ENCODE measurements around the gene ZNF529. TPM values are rescaled to one million over a fixed set of nuclear protein-coding genes. Genes with fewer than 3 reads are reported as not detected.
A peak's percentile ranks its signal among the peaks of the same experiment; 100 is the strongest.

The ZNF529 gene
- total and polyA plus RNA-seq, 4 donors = 1.4 to 9.5 (median 3.0) TPM

DNA sequence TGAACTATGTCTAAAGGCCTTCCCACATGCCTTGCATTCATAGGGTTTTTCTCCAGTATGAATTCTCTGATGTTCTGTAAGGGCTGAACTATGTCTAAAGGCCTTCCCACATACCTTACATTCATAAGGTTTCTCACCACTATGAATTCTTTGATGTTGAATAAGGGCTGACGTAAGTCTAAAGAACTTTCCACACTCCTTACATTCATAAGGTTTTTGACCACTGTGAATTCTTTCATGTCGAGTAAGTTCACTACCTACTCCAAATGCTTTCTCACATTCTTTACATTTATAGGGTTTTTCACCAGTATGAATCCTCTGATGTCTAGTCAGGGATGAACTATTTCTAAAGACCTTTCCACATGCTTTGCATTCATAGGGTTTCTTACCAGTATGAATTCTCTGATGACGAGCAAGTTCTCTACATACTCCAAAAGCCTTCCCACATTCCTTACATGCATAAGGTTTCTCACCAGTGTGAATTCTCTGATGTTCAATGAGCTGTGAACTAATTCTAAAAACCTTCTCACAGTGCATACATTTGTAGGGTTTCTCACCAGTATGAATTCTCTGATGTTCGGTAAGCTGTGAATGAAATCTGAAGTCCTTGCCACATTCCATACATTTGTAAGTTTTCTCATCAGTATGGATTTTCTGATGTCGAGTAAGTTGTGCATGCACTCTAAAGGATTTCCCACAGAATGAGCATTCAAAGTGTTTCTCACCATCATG lies 25.9 kb downstream of the ZNF529 start:
- H3K27me3 ChIP-seq (ENCODE audit: control insufficient read depth in 4 of 4, insufficient read depth in 4 of 4, low read length in 3 of 4) = no peaks in the 10 kb centered on the region
- peaks cover 34 to 99% (median 71%) of the 10 kb centered on the region in 4 donors for H3K9me3 ChIP-seq (ENCODE audit: control insufficient read depth in 4 of 4, low read length in 3 of 4)
- no peak overlapping the region for H3K9ac ChIP-seq (ENCODE audit: low read depth in 1 of 2, low read length in 2 of 2)
- TF ChIP-seq, protein P1, sequence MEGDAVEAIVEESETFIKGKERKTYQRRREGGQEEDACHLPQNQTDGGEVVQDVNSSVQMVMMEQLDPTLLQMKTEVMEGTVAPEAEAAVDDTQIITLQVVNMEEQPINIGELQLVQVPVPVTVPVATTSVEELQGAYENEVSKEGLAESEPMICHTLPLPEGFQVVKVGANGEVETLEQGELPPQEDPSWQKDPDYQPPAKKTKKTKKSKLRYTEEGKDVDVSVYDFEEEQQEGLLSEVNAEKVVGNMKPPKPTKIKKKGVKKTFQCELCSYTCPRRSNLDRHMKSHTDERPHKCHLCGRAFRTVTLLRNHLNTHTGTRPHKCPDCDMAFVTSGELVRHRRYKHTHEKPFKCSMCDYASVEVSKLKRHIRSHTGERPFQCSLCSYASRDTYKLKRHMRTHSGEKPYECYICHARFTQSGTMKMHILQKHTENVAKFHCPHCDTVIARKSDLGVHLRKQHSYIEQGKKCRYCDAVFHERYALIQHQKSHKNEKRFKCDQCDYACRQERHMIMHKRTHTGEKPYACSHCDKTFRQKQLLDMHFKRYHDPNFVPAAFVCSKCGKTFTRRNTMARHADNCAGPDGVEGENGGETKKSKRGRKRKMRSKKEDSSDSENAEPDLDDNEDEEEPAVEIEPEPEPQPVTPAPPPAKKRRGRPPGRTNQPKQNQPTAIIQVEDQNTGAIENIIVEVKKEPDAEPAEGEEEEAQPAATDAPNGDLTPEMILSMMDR (IDR thresholded peaks at IDR 0.05; ENCODE audit: low read depth, low read length, missing input control) = no peak
- TF ChIP-seq, protein P2, sequence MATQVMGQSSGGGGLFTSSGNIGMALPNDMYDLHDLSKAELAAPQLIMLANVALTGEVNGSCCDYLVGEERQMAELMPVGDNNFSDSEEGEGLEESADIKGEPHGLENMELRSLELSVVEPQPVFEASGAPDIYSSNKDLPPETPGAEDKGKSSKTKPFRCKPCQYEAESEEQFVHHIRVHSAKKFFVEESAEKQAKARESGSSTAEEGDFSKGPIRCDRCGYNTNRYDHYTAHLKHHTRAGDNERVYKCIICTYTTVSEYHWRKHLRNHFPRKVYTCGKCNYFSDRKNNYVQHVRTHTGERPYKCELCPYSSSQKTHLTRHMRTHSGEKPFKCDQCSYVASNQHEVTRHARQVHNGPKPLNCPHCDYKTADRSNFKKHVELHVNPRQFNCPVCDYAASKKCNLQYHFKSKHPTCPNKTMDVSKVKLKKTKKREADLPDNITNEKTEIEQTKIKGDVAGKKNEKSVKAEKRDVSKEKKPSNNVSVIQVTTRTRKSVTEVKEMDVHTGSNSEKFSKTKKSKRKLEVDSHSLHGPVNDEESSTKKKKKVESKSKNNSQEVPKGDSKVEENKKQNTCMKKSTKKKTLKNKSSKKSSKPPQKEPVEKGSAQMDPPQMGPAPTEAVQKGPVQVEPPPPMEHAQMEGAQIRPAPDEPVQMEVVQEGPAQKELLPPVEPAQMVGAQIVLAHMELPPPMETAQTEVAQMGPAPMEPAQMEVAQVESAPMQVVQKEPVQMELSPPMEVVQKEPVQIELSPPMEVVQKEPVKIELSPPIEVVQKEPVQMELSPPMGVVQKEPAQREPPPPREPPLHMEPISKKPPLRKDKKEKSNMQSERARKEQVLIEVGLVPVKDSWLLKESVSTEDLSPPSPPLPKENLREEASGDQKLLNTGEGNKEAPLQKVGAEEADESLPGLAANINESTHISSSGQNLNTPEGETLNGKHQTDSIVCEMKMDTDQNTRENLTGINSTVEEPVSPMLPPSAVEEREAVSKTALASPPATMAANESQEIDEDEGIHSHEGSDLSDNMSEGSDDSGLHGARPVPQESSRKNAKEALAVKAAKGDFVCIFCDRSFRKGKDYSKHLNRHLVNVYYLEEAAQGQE (IDR thresholded peaks at IDR 0.05) = no peak
- TF ChIP-seq, protein P3, sequence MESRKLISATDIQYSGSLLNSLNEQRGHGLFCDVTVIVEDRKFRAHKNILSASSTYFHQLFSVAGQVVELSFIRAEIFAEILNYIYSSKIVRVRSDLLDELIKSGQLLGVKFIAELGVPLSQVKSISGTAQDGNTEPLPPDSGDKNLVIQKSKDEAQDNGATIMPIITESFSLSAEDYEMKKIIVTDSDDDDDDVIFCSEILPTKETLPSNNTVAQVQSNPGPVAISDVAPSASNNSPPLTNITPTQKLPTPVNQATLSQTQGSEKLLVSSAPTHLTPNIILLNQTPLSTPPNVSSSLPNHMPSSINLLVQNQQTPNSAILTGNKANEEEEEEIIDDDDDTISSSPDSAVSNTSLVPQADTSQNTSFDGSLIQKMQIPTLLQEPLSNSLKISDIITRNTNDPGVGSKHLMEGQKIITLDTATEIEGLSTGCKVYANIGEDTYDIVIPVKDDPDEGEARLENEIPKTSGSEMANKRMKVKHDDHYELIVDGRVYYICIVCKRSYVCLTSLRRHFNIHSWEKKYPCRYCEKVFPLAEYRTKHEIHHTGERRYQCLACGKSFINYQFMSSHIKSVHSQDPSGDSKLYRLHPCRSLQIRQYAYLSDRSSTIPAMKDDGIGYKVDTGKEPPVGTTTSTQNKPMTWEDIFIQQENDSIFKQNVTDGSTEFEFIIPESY (IDR thresholded peaks at IDR 0.05) = no peak
- no peak for TF ChIP-seq HNF4G (IDR thresholded peaks at IDR 0.05)
- no peak for TF ChIP-seq TAF1 (conservative IDR thresholded peaks at IDR 0.05)
- no peak for TF ChIP-seq RAD21 (IDR thresholded peaks at IDR 0.05)
- TF ChIP-seq HNF4A (conservative IDR thresholded peaks at IDR 0.05) = no peak
- TF ChIP-seq, protein P4, sequence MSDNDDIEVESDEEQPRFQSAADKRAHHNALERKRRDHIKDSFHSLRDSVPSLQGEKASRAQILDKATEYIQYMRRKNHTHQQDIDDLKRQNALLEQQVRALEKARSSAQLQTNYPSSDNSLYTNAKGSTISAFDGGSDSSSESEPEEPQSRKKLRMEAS (IDR thresholded peaks at IDR 0.05) = no peak
- TF ChIP-seq SP1 (IDR thresholded peaks at IDR 0.05) = no peak
- TF ChIP-seq NR2F2 (IDR thresholded peaks at IDR 0.05) = no peak
- no peak for TF ChIP-seq RXRA (IDR thresholded peaks at IDR 0.05)
- TF ChIP-seq FOXA2 (IDR thresholded peaks at IDR 0.05) = no peak
- TF ChIP-seq EGR1 (IDR thresholded peaks at IDR 0.05; ENCODE audit: low read depth in 2 of 2) = no peak
- peak overlapping the region in 2 of 3 donors; percentile 38 to 51 for H3K4me3 ChIP-seq (ENCODE audit: low read depth in 1 of 3, low read length in 3 of 3)
- WGBS = 98% methylated on average over 5 of the region's 5 CpGs
- peaks cover 8 to 80% (median 68%) of the 10 kb centered on the region in 4 donors for H3K36me3 ChIP-seq (ENCODE audit: control insufficient read depth in 4 of 4, insufficient read depth in 3 of 4, low read depth in 1 of 4, low read length in 3 of 4)
- H3K4me1 ChIP-seq (ENCODE audit: control insufficient read depth in 4 of 4, insufficient read depth in 4 of 4, low read length in 3 of 4) = no peaks in the 10 kb centered on the region
- no peak overlapping the region for H3K27ac ChIP-seq (ENCODE audit: low read depth in 1 of 2, low read length in 2 of 2)
- DNase-seq (ENCODE audit: low spot score) = no peak

DNA sequence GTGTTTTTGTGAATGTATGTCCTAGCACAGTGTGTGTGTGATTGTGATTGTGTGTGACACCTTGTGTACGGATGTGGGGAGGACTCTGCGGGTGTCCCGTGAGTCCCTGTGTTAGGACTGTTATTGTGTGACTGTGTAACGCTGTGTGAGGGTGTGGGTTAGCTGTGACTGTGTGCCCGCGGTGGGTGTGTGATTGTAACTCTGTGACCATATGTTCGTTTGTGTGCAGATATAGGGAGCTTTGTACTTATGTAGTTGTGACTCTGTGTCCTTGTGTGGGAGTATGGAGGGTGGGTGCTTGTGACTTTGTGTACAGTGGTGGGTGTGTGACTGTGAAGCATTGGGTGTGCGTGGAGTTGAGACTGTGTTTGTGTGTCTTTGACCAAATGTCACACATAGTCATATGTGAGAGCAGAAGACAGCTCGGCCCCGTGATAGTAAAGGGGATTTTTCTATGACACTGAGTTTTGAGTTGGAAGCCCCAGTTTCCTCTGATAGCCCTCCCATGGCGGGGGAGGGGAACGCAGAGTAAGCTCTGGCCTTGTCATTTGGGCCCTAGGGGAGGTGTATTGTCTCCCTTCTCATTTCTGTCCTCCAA lies 44.1 kb downstream of the ZNF529 start:
- peak overlapping the region; percentile 83 to 88 for H3K27ac ChIP-seq (ENCODE audit: low read depth in 1 of 2, low read length in 2 of 2)
- 9% methylated on average over 12 of the region's 12 CpGs for WGBS
- H3K9me3 ChIP-seq (ENCODE audit: control insufficient read depth in 4 of 4, low read length in 3 of 4) = peaks cover 12 to 30% (median 22%) of the 10 kb centered on the region in 4 donors
- H3K36me3 ChIP-seq (ENCODE audit: control insufficient read depth in 4 of 4, insufficient read depth in 3 of 4, low read depth in 1 of 4, low read length in 3 of 4) = peaks cover 6 to 14% (median 9%) of the 10 kb centered on the region in 4 donors
- peak overlapping the region; percentile 69 to 82 (median 75) for H3K4me3 ChIP-seq (ENCODE audit: low read depth in 1 of 3, low read length in 3 of 3)
- TF ChIP-seq RXRA (IDR thresholded peaks at IDR 0.05) (no peak), HNF4G (IDR thresholded peaks at IDR 0.05) (no peak), EGR1 (IDR thresholded peaks at IDR 0.05; ENCODE audit: low read depth in 2 of 2) (no peak), RAD21 (IDR thresholded peaks at IDR 0.05) (no peak), TAF1 (conservative IDR thresholded peaks at IDR 0.05) (no peak)
- TF ChIP-seq, protein P4 (IDR thresholded peaks at IDR 0.05) = no peak
- TF ChIP-seq, protein P3 (IDR thresholded peaks at IDR 0.05) = no peak
- TF ChIP-seq, protein P2 (IDR thresholded peaks at IDR 0.05) = no peak
- H3K9ac ChIP-seq (ENCODE audit: low read depth in 1 of 2, low read length in 2 of 2) = peak overlapping the region; percentile 29 to 78
- DNase-seq (ENCODE audit: low spot score) = no peak
- no peaks in the 10 kb centered on the region for H3K27me3 ChIP-seq (ENCODE audit: control insufficient read depth in 4 of 4, insufficient read depth in 4 of 4, low read length in 3 of 4)
- peaks cover 0 to 17% (median 10%) of the 10 kb centered on the region in 4 donors for H3K4me1 ChIP-seq (ENCODE audit: control insufficient read depth in 4 of 4, insufficient read depth in 4 of 4, low read length in 3 of 4)
